Activated CD8-positive, alpha-beta T cell treated with anti-CD3 and anti-CD28 coated beads for 36 hours (primary cell): Measurements from ENCODE around the gene GSTM1. TPM values are rescaled to one million over a fixed set of nuclear protein-coding genes. Genes with fewer than 3 reads are reported as not detected.
A peak's percentile ranks its signal among the peaks of the same experiment; 100 is the strongest.
"Not testable (repeated sequence)": the region's sequence is repeated elsewhere in the genome, so short reads cannot be mapped to it uniquely, and the experiment has no call there.

ENCODE experiments used
- ATAC-seq: fragments of 200-7000 bp; cut with Tn5 transposase; one replicate; pipeline ENCODE4 v1.10.0; 2021; ENCODE audit warnings: mild to moderate bottlenecking, moderate library complexity
- CTCF ChIA-PET: fragments of 350-600 bp; sonication (Branson Sonifier 250); formaldehyde crosslinking; loops from one replicate; lab custom pipeline; 2021; ENCODE audit warnings: antibody characterized with exemption; lab: Charles Lee
- POLR2A ChIA-PET: fragments of 350-600 bp; sonication (Branson Sonifier 250); formaldehyde crosslinking; loops from one replicate; lab custom pipeline; 2021; ENCODE audit warnings: antibody characterized with exemption; lab: Charles Lee
- DNase-seq: peaks from one replicate; pipeline ENCODE4 v3.0.0-alpha.2; 2020
- H3K27ac Mint-ChIP-seq: one replicate; pipeline ENCODE4 v1.8.0; 2021; ENCODE audit warnings: mild to moderate bottlenecking, mixed read lengths
- H3K27me3 Mint-ChIP-seq: one replicate; pipeline ENCODE4 v1.8.0; 2021; ENCODE audit warnings: mixed read lengths
- H3K36me3 Mint-ChIP-seq: one replicate; pipeline ENCODE4 v1.8.0; 2021; ENCODE audit warnings: low read depth, mixed read lengths
- H3K4me1 Mint-ChIP-seq: one replicate; pipeline ENCODE4 v1.8.0; 2021; ENCODE audit warnings: low read depth, mixed read lengths
- H3K4me3 Mint-ChIP-seq: one replicate; pipeline ENCODE4 v1.8.0; 2021; ENCODE audit warnings: mild to moderate bottlenecking, moderate library complexity, mixed read lengths
- H3K9me3 Mint-ChIP-seq: one replicate; pipeline ENCODE4 v1.8.0; 2021; ENCODE audit warnings: mixed read lengths
- intact Hi-C: fragments of 100-400 bp; cut with micrococcal nuclease; formaldehyde crosslinking; loops from one replicate; pipeline ENCODE4 v1.10.0; 2022
- total RNA-seq, 2 experiments: library from RNA; stranded (reverse); gene quantifications; one replicate each; pipeline ENCODE4 v1.2.3, GENCODE V29; 2021
- TF ChIP-seq, protein P1 (sequence below): fragments of 200-600 bp; IDR thresholded peaks from one replicate; pipeline ENCODE4 v1.8.0; 2022; ENCODE audit warnings: antibody characterized with exemption, mild to moderate bottlenecking

GSTM1 gene
- total RNA-seq, 2 experiments from 2014 or later = 47.9 to 49.6 TPM

DNA sequence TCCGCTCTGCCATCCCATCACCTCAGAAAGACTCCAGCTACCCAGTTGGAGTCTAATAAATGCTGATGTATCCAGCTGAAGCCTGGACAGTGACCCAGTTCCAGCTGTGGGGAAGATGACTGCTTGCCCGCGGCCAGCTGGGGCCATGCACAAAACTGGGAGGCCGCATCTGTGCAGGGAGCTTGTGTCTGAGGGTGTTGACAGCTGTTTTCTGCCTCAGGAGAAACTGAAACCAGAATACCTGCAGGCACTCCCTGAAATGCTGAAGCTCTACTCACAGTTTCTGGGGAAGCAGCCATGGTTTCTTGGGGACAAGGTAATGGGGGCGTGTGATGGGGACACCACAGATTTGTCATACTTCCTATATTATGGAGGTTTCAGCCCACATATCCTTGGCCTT, 16.6 kb upstream of the GSTM1 start:
- ChIA-PET CTCF (interaction anchor here (0.7 to 2.3 kb wide), 6 partner anchors 8 to 313 kb away, joined by 3 to 9 read pairs (median 5); partner anchors contain the start of gene AHCYL1), POLR2A (interaction anchor here (0.5 to 1.1 kb wide), 2 partner anchors 17 to 38 kb away, joined by 3 read pairs; partner anchors contain the start of gene GSTM1)
- DNase-seq (no peak), ATAC-seq (no peak)
- H3K27me3 Mint-ChIP-seq = no peaks in the 10 kb centered on the region
- no peak overlapping the region for H3K27ac Mint-ChIP-seq
- H3K36me3 Mint-ChIP-seq = no peaks in the 10 kb centered on the region
- H3K4me1 Mint-ChIP-seq = peaks cover 21% of the 10 kb centered on the region
- H3K9me3 Mint-ChIP-seq = no peaks in the 10 kb centered on the region
- intact Hi-C loops = no loop called here
- TF ChIP-seq, protein P1, sequence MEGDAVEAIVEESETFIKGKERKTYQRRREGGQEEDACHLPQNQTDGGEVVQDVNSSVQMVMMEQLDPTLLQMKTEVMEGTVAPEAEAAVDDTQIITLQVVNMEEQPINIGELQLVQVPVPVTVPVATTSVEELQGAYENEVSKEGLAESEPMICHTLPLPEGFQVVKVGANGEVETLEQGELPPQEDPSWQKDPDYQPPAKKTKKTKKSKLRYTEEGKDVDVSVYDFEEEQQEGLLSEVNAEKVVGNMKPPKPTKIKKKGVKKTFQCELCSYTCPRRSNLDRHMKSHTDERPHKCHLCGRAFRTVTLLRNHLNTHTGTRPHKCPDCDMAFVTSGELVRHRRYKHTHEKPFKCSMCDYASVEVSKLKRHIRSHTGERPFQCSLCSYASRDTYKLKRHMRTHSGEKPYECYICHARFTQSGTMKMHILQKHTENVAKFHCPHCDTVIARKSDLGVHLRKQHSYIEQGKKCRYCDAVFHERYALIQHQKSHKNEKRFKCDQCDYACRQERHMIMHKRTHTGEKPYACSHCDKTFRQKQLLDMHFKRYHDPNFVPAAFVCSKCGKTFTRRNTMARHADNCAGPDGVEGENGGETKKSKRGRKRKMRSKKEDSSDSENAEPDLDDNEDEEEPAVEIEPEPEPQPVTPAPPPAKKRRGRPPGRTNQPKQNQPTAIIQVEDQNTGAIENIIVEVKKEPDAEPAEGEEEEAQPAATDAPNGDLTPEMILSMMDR = no peak
- no peak overlapping the region for H3K4me3 Mint-ChIP-seq

DNA sequence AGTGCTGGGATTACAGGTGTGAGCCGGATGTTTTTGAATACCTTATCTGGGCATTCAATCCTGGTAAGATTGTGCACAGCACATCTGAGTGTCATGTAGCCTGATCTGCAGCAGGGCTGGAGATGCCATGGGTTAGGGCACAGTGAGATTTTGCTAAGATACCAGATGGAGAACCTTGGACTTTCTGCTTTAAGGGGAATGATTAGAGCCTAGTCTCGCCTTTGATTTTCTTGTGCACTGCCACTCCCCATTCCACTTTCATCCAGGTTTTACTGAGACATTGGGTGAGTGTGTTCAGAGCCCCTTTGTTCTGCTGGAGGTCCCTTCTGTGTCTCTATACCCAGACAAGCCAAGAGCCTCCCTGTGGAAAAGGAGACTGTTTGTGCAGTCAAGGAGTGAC, 13.8 kb upstream of the GSTM1 start:
- H3K4me3 Mint-ChIP-seq, H3K9me3 Mint-ChIP-seq, ATAC-seq, H3K36me3 Mint-ChIP-seq, H3K27ac Mint-ChIP-seq, CTCF ChIA-PET, intact Hi-C loops, H3K27me3 Mint-ChIP-seq, DNase-seq, POLR2A ChIA-PET: not testable (repeated sequence)
- peaks cover 12% of the 10 kb centered on the region for H3K4me1 Mint-ChIP-seq

DNA sequence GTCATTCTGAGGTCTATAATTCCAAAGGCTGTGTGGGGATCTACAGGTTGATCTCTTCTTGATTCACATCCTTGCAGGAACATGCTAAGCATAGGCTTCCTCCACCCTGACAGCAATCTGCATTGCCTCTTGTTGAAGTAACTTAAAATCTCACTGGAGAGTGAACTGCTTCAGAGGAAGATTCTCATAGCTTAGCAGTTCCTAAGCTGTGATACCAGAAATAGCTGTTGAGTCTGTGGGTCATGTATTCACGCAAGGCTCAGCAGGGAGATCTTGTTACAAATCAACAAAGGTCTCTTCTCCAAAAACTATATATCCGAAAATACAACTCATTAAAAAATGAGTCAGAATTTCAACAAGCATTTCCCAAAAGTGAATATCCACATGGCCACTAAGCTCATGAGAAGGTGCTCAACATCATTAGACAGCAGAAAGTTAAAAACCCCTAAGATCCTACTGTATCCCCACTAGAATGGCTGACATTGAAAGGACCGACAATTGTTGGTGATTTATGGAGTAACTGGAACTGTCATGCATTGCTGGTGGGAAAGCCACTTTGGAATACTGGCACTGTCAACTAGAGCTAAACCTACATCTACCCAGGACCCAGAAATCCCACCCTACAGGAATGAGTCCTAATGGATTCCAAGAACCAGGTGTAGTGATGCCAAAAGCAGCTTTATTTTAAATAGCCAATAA, 10.8 kb upstream of the GSTM1 start:
- H3K9me3 Mint-ChIP-seq, ATAC-seq, H3K27me3 Mint-ChIP-seq, H3K4me1 Mint-ChIP-seq, H3K4me3 Mint-ChIP-seq, H3K27ac Mint-ChIP-seq, H3K36me3 Mint-ChIP-seq, DNase-seq, POLR2A ChIA-PET, intact Hi-C loops: not testable (repeated sequence)
- CTCF ChIA-PET = interaction anchor here (1.5 kb wide), 1 partner anchor 37 kb away, joined by 3 read pairs; no protein-coding TSS in a partner anchor

DNA sequence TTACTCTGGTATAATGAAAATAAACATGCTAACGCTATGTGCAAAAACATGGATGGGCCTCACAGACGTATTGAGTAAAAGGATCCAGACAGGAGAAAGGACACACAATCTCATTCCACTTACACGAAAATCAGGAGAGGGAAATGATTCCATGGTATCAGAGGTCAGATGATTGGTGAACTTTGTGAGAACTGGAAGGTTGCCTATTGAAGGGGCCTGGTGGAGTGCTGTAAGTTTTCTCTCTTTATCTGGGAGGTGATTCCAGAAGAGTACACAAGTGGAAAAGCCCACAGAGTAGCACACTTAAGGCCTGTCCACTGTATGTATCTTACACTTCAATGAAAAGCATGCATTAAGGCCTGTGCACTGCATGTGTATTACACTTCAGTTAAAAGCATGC, 10.2 kb upstream of the GSTM1 start:
- ChIA-PET POLR2A (no interaction called here), CTCF (interaction anchor here (1.5 kb wide), 1 partner anchor 37 kb away, joined by 3 read pairs; no protein-coding TSS in a partner anchor)
- no peaks in the 10 kb centered on the region for H3K27me3 Mint-ChIP-seq
- no peaks in the 10 kb centered on the region for H3K4me1 Mint-ChIP-seq
- no peak overlapping the region for H3K4me3 Mint-ChIP-seq
- ATAC-seq = no peak
- H3K27ac Mint-ChIP-seq = no peak overlapping the region
- DNase-seq = no peak
- H3K9me3 Mint-ChIP-seq = no peaks in the 10 kb centered on the region
- TF ChIP-seq, protein P1 = no peak
- no peaks in the 10 kb centered on the region for H3K36me3 Mint-ChIP-seq
- intact Hi-C loops = no loop called here

DNA sequence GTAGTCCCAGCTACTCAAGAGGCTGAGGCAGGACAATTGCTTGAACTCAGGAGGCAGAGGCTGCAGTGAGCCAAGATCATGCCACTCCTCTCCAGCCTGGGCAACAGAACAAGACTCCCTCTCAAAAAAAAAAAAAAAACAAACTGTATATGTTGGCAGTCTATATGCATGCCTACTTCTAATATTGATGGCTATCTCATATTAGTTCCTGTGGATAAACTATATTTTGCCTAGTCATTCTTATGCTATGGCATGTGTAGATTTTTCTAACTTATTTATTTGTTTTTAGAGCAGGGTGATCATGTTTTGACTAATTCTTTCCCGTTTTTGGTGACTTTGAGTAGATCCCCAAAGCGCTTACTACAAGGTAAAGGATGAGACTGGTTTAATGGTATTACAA, 9.0 kb upstream of the GSTM1 start:
- ATAC-seq, H3K27ac Mint-ChIP-seq, H3K36me3 Mint-ChIP-seq, H3K9me3 Mint-ChIP-seq, H3K4me1 Mint-ChIP-seq, H3K4me3 Mint-ChIP-seq, H3K27me3 Mint-ChIP-seq, intact Hi-C loops, POLR2A ChIA-PET, DNase-seq: not testable (repeated sequence)
- CTCF ChIA-PET = interaction anchor here (1.2 kb wide), 1 partner anchor 38 kb away, joined by 3 read pairs; no protein-coding TSS in a partner anchor

DNA sequence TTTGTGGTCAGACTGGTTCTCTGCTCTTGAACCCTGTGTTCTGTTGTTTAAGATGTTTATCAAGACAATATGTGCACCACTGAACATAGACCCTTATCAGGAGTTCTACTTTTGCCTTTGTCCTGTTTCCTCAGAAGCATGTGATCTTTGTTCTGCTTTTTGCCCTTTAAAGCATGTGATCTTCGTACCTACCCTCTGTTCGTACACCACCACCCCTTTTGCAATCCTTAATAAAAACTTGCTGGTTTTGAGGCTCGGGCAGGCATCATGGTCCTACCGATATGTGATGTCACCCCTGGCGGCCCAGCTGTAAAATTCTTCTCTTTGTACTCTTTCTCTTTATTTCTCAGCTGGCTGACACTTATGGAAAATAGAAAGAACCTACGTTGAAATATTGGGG, 2.8 kb upstream of the GSTM1 start:
- H3K36me3 Mint-ChIP-seq, intact Hi-C loops, H3K27ac Mint-ChIP-seq, POLR2A ChIA-PET, H3K4me3 Mint-ChIP-seq, H3K4me1 Mint-ChIP-seq, DNase-seq, H3K9me3 Mint-ChIP-seq, H3K27me3 Mint-ChIP-seq, ATAC-seq, CTCF ChIA-PET: not testable (repeated sequence)

DNA sequence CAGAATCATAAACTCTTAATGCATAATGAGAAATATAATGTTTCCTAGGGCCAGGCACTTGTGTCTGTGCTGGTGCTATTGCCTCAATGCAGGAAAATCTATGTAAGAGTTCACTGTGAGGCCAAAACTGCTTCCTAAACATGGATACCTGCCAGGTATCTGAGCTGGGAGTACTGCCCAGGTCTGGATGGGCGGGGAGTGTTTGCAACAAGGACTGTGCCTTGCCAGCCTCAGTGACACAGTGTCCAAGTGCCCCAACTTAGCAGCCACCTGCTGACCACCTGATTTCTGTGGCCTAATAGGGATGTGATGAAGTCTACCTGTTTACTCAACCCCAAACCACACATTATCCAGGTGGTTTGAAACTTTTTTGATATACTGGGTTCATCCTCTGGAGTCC, 2.2 kb upstream of the GSTM1 start:
- POLR2A ChIA-PET, H3K27ac Mint-ChIP-seq, intact Hi-C loops, ATAC-seq, H3K9me3 Mint-ChIP-seq, H3K4me3 Mint-ChIP-seq, H3K4me1 Mint-ChIP-seq, H3K36me3 Mint-ChIP-seq, DNase-seq, H3K27me3 Mint-ChIP-seq, CTCF ChIA-PET: not testable (repeated sequence)

DNA sequence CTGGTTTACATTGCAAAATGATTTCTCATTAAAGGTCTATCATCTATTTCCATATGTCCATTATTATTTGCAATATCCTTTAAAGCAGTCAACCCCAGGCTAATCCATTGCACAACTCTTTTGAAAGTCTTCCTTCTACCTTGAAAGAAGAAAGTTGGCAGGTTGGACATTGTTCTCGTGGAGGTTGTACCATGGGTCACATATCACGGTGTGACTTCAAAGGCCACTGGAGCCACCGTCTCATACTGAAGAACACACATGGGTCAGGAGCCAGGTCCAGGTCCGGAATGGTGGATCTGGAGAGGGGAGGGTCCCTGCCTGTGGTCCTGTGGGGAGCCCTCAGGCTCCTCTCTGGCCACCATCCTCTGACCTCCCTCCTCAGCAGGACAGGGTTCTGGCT, 1.7 kb upstream of the GSTM1 start:
- H3K9me3 Mint-ChIP-seq, POLR2A ChIA-PET, intact Hi-C loops, H3K4me1 Mint-ChIP-seq, ATAC-seq, H3K27ac Mint-ChIP-seq, H3K27me3 Mint-ChIP-seq, CTCF ChIA-PET, H3K36me3 Mint-ChIP-seq, H3K4me3 Mint-ChIP-seq, DNase-seq: not testable (repeated sequence)

DNA sequence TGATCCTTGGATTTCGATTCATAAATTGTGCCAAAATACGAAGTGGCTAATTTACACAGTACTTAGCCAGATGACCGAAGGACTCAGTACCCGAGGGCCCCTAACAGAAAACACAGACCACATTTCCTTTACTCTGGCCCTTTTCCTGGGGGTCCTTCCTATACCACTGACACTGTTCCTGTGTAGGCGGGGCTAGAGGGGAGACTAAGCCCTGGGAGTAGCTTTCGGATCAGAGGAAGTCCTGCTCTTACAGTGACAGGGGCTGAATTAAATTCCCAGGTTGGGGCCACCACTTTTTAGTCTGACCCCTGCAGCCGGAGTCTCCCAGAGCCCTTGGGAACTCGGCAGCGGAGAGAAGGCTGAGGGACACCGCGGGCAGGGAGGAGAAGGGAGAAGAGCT, 508 bp upstream of the GSTM1 start:
- peak overlapping the region; percentile 91 for H3K27ac Mint-ChIP-seq
- H3K9me3 Mint-ChIP-seq, H3K27me3 Mint-ChIP-seq, DNase-seq, intact Hi-C loops, H3K36me3 Mint-ChIP-seq, H3K4me1 Mint-ChIP-seq: not testable (repeated sequence)
- ChIA-PET POLR2A (interaction anchor here (1.0 kb wide), 1 partner anchor 47 kb away, joined by 3 read pairs; no protein-coding TSS in a partner anchor), CTCF (interaction anchor here (1.2 to 2.9 kb wide), 6 partner anchors 31 to 142 kb away, joined by 3 to 22 read pairs (median 5); partner anchors contain the start of gene GSTM4)
- peak overlapping the region; percentile 85 for H3K4me3 Mint-ChIP-seq
- ATAC-seq = peak; percentile 8
